GM19239 (cell line): ENCODE data around the gene SC5D.

Experiments
- DNase-seq: peaks from one replicate; pipeline ENCODE4 v3.0.0; 2011; ENCODE audit warnings: low spot score; ENCODE audit not compliant: insufficient read length
- FAIRE-seq: peaks from 2 replicates; lab custom pipeline; 2011; peaks lifted over from hg19 to GRCh38; lab: Jason Lieb, UNC

The SC5D gene

DNA sequence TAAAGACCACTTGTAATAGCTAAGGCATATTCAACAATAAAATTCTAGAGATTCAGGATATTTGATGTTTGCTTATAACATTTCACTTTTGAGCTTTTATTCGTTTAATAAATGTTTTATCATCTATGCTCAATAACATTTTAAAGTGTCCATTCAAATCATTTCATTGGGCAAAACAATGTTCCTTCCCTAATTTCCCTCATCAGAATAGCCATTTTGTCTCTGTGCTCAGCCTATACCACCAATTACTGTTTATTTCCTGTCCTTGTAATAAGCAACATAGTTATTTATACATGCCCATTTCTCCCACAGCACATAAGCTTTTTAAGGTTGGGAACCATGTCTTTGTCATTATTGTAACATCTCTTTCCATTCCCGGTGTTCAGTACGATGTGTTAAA is 1.3 kb upstream of the SC5D start:
- no peak for DNase-seq
- FAIRE-seq: peak; percentile 66

DNA sequence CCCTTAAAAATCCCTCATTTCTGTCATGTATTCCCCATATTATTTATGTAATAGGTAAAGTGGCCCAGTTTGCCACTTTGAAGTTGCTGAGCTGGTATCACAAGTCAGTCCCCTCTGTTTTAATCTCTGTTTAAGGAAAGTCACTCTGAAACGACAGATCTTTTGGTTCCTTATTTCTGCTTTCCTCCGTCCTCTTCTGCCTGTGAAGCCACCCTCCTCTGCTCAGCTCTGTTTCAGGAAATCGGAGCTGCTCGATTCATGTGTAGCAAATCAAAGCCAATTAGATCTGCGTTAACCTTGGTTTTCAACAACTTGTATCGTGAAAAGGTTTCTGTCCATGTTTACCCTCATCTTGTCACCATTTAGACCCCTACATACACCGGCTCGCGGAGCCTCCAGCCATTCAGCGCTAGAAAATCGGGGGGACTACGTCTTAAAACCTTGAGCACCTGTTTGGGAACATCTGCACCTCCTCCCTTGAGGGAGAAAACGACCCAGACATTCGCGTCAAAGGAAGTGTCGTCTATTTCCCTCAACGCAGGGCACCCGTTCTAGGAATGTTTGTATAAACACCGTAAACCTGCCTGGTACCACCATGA is 576 bp upstream of the SC5D start:
- FAIRE-seq: no peak
- DNase-seq: no peak

DNA sequence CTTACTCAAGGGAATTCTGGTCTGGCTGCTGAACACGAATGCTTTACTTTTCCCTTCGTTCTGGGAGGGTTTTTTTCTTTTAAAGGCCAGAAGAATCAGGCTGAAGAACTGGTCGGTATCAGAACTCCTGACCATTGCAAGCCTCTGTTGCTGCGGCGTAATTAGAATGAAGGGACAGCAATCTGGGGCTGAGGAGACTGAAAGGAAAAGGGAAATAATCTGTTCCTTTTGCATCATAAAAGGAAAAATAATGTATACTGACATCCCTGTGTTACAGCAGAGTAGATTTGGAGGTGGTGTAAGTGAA is 670 bp downstream of the SC5D start:
- FAIRE-seq: no peak

DNA sequence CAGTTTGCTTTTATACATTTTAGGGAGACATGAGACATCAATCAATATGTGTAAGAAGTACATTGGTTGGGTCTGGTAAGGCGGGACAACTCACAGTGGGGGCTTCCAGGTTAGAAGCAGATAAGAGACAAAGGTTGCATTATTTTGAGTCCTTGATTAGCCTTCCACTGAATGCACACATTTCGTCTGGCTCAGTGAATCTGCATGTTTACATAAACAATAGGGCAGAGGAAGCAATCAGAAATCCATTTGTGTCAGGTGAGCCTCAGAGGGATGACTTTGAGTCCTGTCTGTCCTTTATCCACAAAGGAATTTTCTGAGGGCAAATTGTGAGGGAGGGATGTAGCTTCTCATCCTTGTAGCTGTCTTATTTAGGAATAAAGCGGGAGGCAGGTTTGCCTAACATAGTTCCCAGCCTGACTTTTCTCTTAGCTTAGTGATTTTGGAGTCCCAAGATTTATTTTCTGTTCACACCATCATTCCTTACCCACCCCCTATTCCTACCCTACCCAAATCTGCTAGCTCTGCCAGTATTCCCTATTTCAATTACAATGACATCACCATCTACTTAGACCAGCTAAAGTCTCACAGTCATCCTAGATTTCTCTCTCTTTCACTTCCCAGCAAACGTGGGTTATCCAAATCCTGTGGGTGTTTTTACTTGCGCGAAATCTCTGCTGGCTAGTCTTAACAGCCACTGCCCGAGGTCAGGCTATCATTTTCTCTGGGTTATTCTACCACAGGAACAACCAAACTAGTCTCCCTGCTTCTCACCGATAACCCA is 2.9 kb downstream of the SC5D start:
- no peak for DNase-seq

More for the DNA sequence above, 670 bp downstream of the SC5D start:
- no peak for DNase-seq

DNA sequence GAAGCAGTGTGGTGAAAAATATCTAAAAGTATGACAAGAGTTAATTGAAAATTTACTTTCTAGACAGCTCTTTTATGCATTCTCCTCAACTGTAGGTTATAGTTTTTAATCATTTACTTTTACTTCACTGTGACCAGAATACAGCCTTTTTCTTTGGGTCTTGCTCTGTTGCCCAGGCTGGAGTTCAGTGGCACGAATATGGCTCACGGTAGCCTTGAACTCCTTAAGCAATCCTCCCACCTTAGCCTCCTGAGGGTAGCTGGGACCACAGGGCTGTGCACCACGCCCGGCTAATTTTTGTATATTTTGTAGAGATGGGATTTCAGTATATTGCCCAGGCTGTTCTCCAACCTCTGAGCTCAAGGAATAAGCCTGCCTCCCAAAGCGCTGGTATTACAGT is 5.3 kb downstream of the SC5D start:
- DNase-seq: no peak
- FAIRE-seq: no peak

More for the DNA sequence above, 2.9 kb downstream of the SC5D start:
- no peak for FAIRE-seq

DNA sequence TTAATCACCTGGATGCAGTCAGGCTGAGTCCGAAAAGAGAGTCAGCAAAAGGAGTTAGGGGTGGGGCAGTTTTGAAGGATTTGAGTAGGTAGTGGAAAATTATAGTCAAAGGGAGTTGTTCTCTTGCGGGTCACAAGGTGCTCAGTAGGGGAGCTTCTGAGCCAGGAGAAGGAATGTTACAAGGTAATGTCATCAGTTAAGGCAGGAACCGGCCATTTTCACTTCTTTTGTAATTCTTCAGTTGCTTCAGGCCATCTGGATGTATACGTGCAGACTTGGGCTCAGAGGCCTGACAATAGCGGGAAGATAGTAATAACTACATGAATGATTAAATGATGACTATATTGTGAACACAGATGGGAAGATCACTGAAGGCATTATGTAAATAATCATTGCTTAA is 6.2 kb downstream of the SC5D start:
- FAIRE-seq (no peak), DNase-seq (no peak)

DNA sequence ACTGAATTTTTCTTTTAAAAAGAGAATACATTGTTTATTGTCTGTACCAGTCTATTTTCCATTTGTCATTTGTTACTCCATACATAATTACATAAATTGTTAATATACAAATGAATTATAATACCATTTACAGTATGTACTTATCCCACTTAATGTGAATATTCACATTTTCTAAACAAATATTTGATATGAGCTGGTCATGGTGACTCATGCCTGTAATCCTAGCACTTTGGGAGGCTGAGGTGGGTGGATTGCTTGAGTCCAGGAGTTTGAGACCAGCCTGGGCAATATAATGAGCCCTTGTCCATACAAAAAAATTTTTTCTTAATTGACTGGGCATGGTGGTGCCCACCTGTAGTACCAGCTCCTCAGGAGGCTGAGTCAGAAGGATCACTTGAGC is 6.8 kb downstream of the SC5D start:
- FAIRE-seq (no peak), DNase-seq (no peak)

DNA sequence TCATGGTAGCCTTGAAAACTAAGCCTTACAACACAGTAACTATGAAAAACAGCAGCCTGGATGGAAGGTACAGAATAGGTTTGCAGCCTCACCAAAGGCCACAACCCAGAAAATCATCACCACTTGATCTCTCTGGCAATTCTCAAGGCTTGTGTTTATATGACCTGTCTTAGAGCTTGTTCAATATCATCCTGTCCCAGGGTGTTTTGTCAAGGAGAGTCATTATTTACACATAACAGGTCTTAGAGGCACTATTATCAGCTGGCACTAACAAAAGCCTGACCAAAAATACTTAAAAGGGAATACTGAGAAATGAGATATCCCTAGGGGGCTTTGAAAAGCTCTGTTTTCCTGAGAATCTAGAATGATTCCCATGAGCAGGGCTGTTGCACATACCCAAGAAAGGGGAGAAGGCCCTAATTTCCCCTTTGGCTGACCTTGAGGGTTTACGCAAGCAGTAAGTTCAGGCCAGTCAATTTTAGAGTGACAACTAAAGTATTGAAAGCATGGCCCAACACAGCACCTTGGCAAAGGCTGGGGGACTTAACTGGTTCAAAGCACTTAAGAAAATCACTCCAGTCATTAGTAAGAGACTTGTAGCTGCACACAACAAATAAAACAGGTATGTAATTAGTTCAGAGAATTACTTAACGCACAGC is 7.9 kb downstream of the SC5D start:
- FAIRE-seq: peak; percentile 53

DNA sequence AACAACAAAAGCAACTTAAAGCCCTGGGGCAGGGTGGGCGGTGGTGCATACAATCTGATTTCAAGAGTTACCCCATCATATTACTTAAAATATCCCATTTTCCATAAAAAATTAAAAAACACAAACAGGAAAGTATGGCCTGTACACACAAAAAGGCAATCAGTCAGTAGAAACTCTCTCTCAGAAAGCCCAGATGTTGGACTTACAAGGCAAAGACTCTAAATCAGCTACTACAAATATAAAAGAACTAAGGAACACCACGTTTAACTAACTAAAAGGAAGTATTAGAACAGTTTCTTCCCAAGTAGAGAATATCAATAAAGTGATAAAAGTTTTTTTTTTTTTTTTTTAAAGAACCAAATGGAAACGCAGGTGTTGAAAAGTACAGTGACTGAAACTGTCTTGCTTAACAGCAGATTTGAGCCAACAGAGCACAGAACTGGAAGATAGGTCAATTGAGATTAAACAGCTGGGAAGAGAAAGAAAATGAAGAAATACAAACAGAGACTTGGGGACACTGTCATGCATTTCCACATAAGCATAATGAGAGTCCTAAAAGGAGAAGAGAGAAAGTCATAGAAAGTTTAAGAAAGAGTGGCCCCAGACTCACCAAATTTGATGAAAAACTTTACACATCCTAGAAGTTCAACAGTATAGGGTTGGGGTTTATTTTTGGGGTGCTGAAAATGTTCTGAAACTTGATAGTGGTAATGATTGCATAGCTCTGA is 8.6 kb downstream of the SC5D start:
- FAIRE-seq: peak; percentile 40
- no peak for DNase-seq

More for the DNA sequence above, 7.9 kb downstream of the SC5D start:
- no peak for DNase-seq

DNA sequence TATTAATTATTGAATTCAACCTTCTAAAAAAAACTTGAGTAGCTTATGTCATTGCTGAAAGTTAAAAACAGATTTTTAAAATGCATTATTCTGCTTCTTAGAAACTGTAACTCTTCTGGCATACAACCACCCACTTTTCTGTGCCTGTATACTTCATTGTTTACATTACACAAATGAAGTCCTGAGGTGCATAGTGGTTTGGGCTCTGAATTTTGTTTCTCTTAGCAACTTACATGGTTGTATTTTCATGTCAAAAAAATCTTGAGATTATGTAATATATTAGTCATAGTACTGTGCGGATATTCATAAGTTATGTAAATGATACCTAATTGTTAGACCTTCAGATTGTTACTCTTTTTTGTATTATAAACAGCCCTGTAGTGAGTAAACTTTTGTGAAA is 12.2 kb downstream of the SC5D start:
- no peak for DNase-seq
- no peak for FAIRE-seq

DNA sequence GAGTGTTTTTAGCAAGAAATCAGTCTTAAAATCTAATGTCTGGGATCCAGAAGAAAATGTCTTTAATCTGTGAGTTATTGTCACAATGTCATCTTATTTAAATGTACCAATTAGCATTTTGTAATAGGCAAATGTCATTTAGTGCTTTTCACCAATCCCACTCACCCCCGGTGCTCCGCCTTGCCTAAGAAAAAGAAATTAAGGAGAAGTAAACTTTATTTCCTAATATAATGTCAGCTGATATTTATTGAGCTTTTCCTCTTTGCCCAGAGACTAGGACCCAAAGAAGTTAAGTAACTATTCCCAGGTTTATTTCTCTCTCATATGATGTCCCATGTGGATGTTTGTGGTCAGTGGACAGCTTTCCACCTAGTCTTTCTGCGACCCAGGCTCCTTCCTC is 16.2 kb downstream of the SC5D start:
- peak; percentile 61 for FAIRE-seq
- no peak for DNase-seq

DNA sequence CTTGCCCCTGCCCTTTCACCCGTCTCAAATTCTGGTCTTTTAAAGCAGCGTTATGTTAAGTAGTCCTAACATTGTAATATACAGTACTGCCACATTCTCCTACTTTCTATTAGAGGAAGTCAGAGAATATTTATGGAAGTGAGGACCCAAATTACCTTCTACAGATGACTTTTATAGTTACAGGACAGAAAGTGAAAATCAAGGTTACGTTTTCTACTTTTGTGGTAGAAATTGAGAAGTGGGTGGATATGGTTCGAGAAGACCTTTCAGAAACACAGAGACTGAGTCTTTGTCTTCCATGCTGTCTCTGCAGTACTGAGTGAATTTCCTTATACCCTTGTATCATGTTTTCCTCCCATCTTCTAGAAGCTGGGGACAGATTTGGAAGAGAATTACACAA is 17.1 kb downstream of the SC5D start:
- FAIRE-seq (peak; percentile 97), DNase-seq (no peak)

DNA sequence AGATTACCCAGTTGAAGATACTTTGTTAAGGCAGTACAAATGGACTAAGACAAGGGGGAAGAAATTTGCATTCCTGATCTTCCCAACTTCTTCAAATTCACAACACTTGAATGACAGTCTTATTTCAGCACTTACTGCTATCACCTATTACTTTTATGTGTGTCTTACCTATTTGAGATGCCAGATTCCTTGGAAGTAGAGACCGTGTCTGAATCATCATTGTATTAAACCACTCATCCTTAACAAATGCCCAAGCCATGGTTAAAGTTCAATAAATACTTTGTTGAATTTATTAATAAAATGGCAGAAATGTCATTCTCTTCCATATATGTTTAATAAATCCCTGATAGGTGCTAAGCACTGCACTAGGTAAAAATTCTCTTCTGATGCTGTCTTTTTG is 18.3 kb downstream of the SC5D start:
- FAIRE-seq (peak; percentile 75), DNase-seq (no peak)

DNA sequence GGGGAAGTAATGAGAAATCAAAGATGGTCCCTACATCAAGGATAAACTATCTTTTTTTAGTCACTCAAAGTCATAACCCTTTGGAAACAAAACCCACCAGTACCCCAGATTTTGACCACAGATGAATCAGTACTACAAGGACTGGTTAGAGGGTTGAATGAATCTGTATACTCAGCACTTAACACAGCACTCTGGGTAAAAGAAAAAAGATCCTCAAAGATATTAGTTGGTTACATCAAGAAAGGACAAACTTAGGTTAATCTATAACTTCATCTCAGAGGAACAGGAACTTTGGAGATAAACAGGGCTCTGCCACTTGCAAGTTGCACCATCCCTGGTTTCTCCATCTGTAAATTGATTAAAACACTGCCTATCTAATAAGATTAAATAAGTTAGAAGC is 18.8 kb downstream of the SC5D start:
- DNase-seq (no peak), FAIRE-seq (peak; percentile 67)

DNA sequence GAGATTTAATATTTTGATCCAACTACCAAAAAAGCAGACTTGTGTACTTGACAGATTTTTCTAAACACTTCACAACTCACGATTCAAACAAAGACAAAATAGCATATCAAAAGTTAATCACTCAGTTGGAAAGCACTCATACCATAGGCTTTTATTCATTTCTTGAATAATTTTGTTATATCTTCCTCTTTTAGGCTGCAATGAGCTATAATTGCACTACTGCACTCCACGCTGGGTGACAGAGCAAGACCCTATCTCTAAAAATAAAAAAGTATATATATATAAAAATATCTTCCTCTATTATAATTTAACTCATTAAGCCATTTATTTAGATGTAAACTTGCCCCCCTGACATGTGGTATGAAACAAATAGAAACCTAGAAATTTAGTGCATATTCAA is 19.9 kb downstream of the SC5D start:
- FAIRE-seq: no peak
- no peak for DNase-seq

DNA sequence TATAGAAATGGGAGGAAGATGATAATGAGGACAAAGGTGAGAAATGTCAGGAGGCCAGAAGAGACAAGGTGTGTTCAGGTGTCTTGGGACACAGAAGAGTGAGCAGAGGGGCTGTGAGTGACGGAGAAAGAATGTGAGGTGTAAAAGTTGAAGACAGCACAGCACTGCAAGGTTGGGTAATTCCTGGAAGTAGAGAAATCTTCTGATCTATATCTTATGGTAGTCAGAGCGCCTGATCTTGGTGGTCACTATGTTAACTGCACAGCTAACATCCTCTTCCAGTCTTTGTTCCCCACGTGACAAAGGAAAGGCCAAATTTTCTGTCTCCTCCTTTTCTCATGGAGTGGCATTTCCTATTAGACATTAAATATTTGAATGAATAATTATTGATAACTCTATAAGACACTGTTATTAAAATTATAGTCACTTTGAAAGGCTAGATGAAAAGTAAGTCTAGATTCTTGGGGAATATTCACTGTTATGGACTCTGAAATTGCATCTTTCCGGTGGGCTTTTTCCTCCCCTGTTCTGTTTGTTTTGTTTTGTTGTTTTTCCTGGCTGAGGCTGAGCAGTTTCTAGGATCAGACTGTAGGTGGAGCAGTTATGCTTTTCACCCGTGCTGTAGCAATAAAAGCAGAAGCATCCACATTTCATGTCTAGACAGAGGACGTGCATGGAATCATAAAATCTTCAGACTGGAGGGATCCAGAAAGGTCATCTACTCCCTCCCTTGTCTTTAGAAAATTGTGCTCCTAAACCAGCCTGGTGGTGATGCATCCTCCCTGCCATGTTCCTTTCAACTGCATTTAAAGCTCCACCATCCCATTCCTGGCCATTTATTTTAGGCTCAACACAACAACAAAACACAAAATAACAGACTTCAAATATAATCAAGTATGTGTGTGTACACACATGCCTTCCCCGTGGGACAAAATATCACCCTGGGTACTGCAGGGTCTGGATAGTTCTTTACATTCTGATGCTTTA is 26.6 kb downstream of the SC5D start:
- no peak for DNase-seq
- FAIRE-seq: peak; percentile 99

DNA sequence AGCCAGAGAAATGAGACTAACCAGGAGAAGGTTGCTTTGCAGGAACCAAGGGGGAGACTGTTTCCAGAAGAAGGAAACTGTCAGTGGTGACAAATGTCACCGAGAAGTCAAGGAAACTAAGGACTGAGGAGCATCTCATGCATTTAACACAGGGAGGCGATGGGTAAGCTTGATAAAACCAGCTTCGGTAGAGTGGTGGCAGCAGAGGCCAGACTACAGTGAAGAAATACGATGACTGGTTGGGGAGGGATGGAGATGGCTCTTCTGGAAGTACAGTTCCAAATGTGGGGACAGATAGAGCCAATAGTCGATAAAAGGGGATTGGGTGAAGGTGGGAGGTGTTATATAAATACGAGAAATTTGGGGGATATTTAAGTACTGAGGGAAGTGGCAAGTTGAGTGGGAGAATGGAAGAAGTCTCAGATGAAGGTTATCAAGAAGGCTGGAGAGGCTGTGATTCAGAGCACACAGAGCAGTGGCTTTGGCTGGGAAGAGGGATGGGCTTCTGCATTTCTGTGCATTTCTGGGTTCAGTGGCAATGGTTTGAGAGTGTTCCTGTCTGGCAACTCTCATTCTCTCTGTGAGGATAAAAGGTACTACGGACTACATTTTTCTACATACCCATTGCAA is 29.2 kb downstream of the SC5D start:
- DNase-seq: no peak
- FAIRE-seq: peak; percentile 98

DNA sequence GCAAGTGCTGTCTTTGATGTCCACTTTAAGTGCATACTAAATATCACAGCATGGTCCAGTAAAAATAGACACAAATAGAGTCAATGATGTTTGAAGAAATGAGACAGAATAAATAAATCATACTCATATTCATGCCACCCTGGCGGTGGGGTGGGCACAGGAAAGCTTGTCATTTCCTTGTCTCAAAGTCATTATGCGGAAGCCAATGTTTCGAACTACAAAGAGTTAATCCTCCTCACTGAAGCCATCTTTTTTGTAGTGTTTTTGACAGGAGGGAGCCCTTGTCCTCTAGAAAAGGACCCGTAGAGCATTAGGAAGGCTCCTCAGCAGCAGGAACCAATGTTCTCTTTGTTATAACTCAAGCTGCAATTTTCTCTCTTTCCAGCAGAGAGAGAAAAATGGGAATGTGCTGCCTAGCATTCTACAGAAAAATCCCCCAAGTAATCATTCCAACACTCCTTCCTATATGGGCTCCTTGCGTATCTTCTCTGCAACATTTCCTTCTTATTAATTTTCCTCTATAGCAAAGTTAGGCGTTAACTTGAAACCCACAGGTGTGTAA is 30.6 kb downstream of the SC5D start:
- DNase-seq (no peak), FAIRE-seq (no peak)

DNA sequence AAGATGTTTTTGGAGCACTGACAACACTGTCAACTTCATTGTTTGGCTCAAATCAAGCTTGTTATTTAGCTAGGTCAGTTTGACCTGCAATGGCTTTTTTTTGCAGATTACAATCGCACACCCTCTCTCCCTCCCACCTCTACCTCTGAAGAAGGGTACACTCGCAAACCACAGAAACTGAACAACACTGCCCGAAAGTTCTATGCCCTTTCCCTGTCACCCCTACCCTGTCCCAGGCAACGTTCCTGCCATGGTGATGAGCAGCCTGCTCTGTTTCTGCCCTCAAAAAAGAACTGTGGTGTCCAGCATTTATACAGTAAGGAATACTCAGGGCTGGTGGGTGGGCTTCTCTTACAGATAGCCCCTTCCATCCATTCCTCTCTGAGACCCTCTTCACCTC is 33.7 kb downstream of the SC5D start:
- FAIRE-seq (no peak), DNase-seq (no peak)
